Smooth muscle cell (in vitro differentiated cells): ENCODE measurements around the gene KIAA1755. TPM values are rescaled to one million over a fixed set of nuclear protein-coding genes. Genes with fewer than 3 reads are reported as not detected.

Experiments
- DNase-seq: peaks from one replicate; lab custom pipeline; 2025; ENCODE audit not compliant: unreplicated experiment; lab: John Stamatoyannopoulos, UW
- H2AFZ ChIP-seq: fragments of 200-600 bp; sonication (generic); 2 replicates; pipeline ENCODE4 v1.6.0; 2016; ENCODE audit warnings: antibody characterized with exemption, low read depth, mild to moderate bottlenecking
- H3F3A ChIP-seq: fragments of 200-600 bp; sonication (generic); 2 replicates; pipeline ENCODE4 v1.6.0; 2017; ENCODE audit warnings: antibody characterized with exemption, low read depth
- H3K27ac ChIP-seq: fragments of 200-600 bp; sonication (generic); 2 replicates; pipeline ENCODE4 v1.5.1; 2016; ENCODE audit warnings: low read depth, mild to moderate bottlenecking
- H3K27me3 ChIP-seq: fragments of 200-600 bp; sonication (generic); 2 replicates; pipeline ENCODE4 v1.6.1; 2016; ENCODE audit warnings: low read depth, mild to moderate bottlenecking
- H3K36me3 ChIP-seq: fragments of 200-600 bp; sonication (generic); 2 replicates; pipeline ENCODE4 v1.5.1; 2016; ENCODE audit warnings: low read depth
- H3K4me1 ChIP-seq: fragments of 200-600 bp; sonication (generic); 2 replicates; pipeline ENCODE4 v1.5.1; 2016; ENCODE audit warnings: low read depth
- H3K4me2 ChIP-seq: fragments of 200-600 bp; sonication (generic); 2 replicates; pipeline ENCODE4 v1.6.0; 2016; ENCODE audit warnings: mild to moderate bottlenecking
- H3K4me3 ChIP-seq: fragments of 200-600 bp; sonication (generic); 2 replicates; pipeline ENCODE4 v1.5.1; 2016; ENCODE audit warnings: mild to moderate bottlenecking
- H3K79me2 ChIP-seq: fragments of 200-600 bp; sonication (generic); 2 replicates; pipeline ENCODE4 v1.6.0; 2016; ENCODE audit warnings: low read depth, mild to moderate bottlenecking
- H3K9ac ChIP-seq: fragments of 200-600 bp; sonication (generic); 2 replicates; pipeline ENCODE4 v1.6.0; 2016; ENCODE audit warnings: low read depth
- H3K9me3 ChIP-seq: fragments of 200-600 bp; sonication (generic); replicated peaks from 2 replicates; pipeline ENCODE4 v1.5.1; 2016; ENCODE audit warnings: low read depth
- H4K20me1 ChIP-seq: fragments of 200-600 bp; sonication (generic); 2 replicates; pipeline ENCODE4 v1.6.0; 2016; ENCODE audit warnings: low read depth
- CTCF ChIP-seq: fragments of 200-600 bp; sonication (generic); IDR thresholded peaks from 2 replicates; pipeline ENCODE4 v1.5.1; 2017; ENCODE audit warnings: borderline replicate concordance, mild to moderate bottlenecking, antibody characterized with exemption; ENCODE audit not compliant: insufficient read depth, poor library complexity, severe bottlenecking
- WGBS: methylation state at CpG from one replicate; pipeline ENCODE4 v1.1.7; 2016; ENCODE audit warnings: low lambda C conversion rate; 5-methylcytosine and 5-hydroxymethylcytosine counted together
- polyA plus RNA-seq: library from polyadenylated mRNA; unstranded; fragments of >200 nt; fragmentation: Nextera tagmentation; extraction: Ambion mirVana; gene quantifications from 2 replicates; pipeline ENCODE4 v1.2.1, GENCODE V29; 2016
- total RNA-seq: library from RNA; depleted of rRNA; stranded (reverse); fragments of >200 nt; gene quantifications from 2 replicates; pipeline ENCODE4 v1.2.3, GENCODE V29; 2014

Gene KIAA1755
- total and polyA plus RNA-seq, 2 experiments from 2014 or later = 0.17 TPM; not detected in 1

GRCh38 chr20:38171675-38172043 is 88.9 kb downstream of the KIAA1755 start:
- Histone ChIP-seq H3K4me1 (no peaks in the 10 kb centered on the region), H3K9me3 (no peaks in the 10 kb centered on the region), H3K9ac (peak overlapping the region; percentile 19), H4K20me1 (no peaks in the 10 kb centered on the region), H3K79me2 (no peaks in the 10 kb centered on the region), H3F3A (peaks cover 17% of the 10 kb centered on the region), H3K36me3 (no peaks in the 10 kb centered on the region), H3K4me2 (peak overlapping the region; percentile 36), H3K27ac (peak overlapping the region; percentile 72), H2AFZ (no peak overlapping the region), H3K27me3 (no peaks in the 10 kb centered on the region), H3K4me3 (no peak overlapping the region)
- TF ChIP-seq CTCF = no peak
- no peak for DNase-seq
- 74% methylated on average over 4 of the region's 4 CpGs for WGBS

GRCh38 chr20:38170826-38171674 is 89.5 kb downstream of the KIAA1755 start:
- H3F3A ChIP-seq = peaks cover 21% of the 10 kb centered on the region
- H3K27ac ChIP-seq = peak overlapping the region; percentile 72
- H3K9ac ChIP-seq = peak overlapping the region; percentile 30
- no peaks in the 10 kb centered on the region for H3K79me2 ChIP-seq
- WGBS = 33% methylated on average over 11 of the region's 11 CpGs
- H3K4me2 ChIP-seq = no peak overlapping the region
- H2AFZ ChIP-seq = no peak overlapping the region
- no peaks in the 10 kb centered on the region for H3K27me3 ChIP-seq
- no peak for DNase-seq
- no peak overlapping the region for H3K4me3 ChIP-seq
- no peak for TF ChIP-seq CTCF
- H3K9me3 ChIP-seq = no peaks in the 10 kb centered on the region
- H4K20me1 ChIP-seq = no peaks in the 10 kb centered on the region
- H3K36me3 ChIP-seq = no peaks in the 10 kb centered on the region
- no peaks in the 10 kb centered on the region for H3K4me1 ChIP-seq

- no peaks in the 10 kb centered on the region for H3K4me1 ChIP-seq
- no peak for DNase-seq
- no peaks in the 10 kb centered on the region for H3K9me3 ChIP-seq
- peak overlapping the region; percentile 72 for H3K27ac ChIP-seq
- no peaks in the 10 kb centered on the region for H3K27me3 ChIP-seq
- no peak for TF ChIP-seq CTCF
- no peaks in the 10 kb centered on the region for H3K36me3 ChIP-seq
- no peaks in the 10 kb centered on the region for H3K79me2 ChIP-seq
- peaks cover 21% of the 10 kb centered on the region for H3F3A ChIP-seq
- 70% methylated on average over 8 of the region's 8 CpGs for WGBS
- no peak overlapping the region for H3K4me3 ChIP-seq
- H3K4me2 ChIP-seq = no peak overlapping the region
- H2AFZ ChIP-seq = no peak overlapping the region
- H3K9ac ChIP-seq = peak overlapping the region; percentile 30
- H4K20me1 ChIP-seq = no peaks in the 10 kb centered on the region
Measured at GRCh38 chr20:38170219-38170825, 90.2 kb downstream of the KIAA1755 start.
